A549 (cell line): ENCODE results near the gene ASCL5. TPM values are rescaled to one million over a fixed set of nuclear protein-coding genes. Genes with fewer than 3 reads are reported as not detected.

Source experiments
- ATAC-seq, 2 experiments: fragments of 200-7000 bp in 1 of 2; fragments of >200 bp in 1 of 2; cut with Nextera tagmentation in 1 of 2; cut with Tn5 transposase in 1 of 2; 3 replicates each; pipeline versions ENCODE4 v1.8.0 to v1.9.1; 2018 to 2020; ENCODE audit warnings: mild to moderate bottlenecking in 1 of 2, moderate library complexity in 1 of 2
- CTCF ChIA-PET: fragments of 300-600 bp; sonication (Branson Sonifier 250); formaldehyde crosslinking; extraction: SDS; loops from one replicate; lab custom pipeline; 2021; ENCODE audit warnings: antibody characterized with exemption, inconsistent platforms; lab: Yijun Ruan, JAX
- POLR2A ChIA-PET: fragments of 350-600 bp; formaldehyde crosslinking; extraction: SDS; loops from one replicate; lab custom pipeline; 2021; ENCODE audit warnings: antibody characterized with exemption, inconsistent platforms; lab: Yijun Ruan, JAX
- DNase-seq, 2 experiments: peaks; one replicate each; pipeline versions ENCODE4 v3.0.0 to v3.0.0-alpha.2; 2011 to 2016; ENCODE audit warnings: low read depth in 1 of 2, low spot score in 1 of 2
- FAIRE-seq: peaks from 2 replicates; lab custom pipeline; 2011; peaks lifted over from hg19 to GRCh38; lab: Jason Lieb, UNC
- H3K27ac ChIP-seq, 2 experiments: fragments of >200 bp; sonication (Bioruptor Twin); formaldehyde crosslinking; 3 replicates each; pipeline ENCODE4 v1.5.1; 2016 to 2017
- H3K4me1 ChIP-seq: fragments of >200 bp; sonication (Bioruptor Twin); formaldehyde crosslinking; 3 replicates; pipeline ENCODE4 v1.6.1; 2016
- H3K4me2 ChIP-seq: fragments of >200 bp; sonication (Bioruptor Twin); formaldehyde crosslinking; 3 replicates; pipeline ENCODE4 v1.6.1; 2016
- H3K4me3 ChIP-seq: fragments of >200 bp; sonication (Bioruptor Twin); formaldehyde crosslinking; 3 replicates; pipeline ENCODE4 v1.5.1; 2016
- H3K9me3 ChIP-seq: fragments of >200 bp; sonication (Bioruptor Twin); formaldehyde crosslinking; 3 replicates; pipeline ENCODE4 v1.6.1; 2016
- BHLHE40 ChIP-seq: IDR thresholded peaks from 2 replicates; pipeline ENCODE4 v1.6.1; 2012; ENCODE audit warnings: low read depth, low read length, inconsistent platforms
- CHD2 ChIP-seq: fragments of 150-350 bp; IDR thresholded peaks from 2 replicates; pipeline ENCODE4 v1.6.1; 2014; ENCODE audit warnings: low read length; ENCODE audit not compliant: partially characterized antibody
- CTCF ChIP-seq: fragments of >200 bp; sonication (Bioruptor Twin); formaldehyde crosslinking; IDR thresholded peaks from 3 replicates; pipeline ENCODE4 v1.5.1; 2016
- EHF ChIP-seq: fragments of 250-450 bp; sonication (Bioruptor Pico); IDR thresholded peaks from 2 replicates; pipeline ENCODE4 v1.5.0; 2020; ENCODE audit warnings: mild to moderate bottlenecking
- FOSL2 ChIP-seq, 2 experiments: fragments of 450-650 bp in 1 of 2; fragments of >200 bp in 1 of 2; sonication (Bioruptor Twin) in 1 of 2; formaldehyde crosslinking; IDR thresholded peaks; 2 replicates each; pipeline versions ENCODE4 v1.5.0 to v1.6.1; 2016 to 2020; ENCODE audit warnings: mild to moderate bottlenecking in 1 of 2, moderate library complexity in 1 of 2
- FOXS1 ChIP-seq: fragments of 250-450 bp; sonication (Bioruptor Pico); IDR thresholded peaks from 2 replicates; pipeline ENCODE4 v1.5.0; 2020; ENCODE audit warnings: mild to moderate bottlenecking, moderate library complexity
- HDAC2 ChIP-seq: fragments of 200-600 bp; sonication (generic); IDR thresholded peaks from 2 replicates; pipeline ENCODE4 v1.6.1; 2016
- HES2 ChIP-seq: fragments of >200 bp; sonication (Bioruptor Twin); formaldehyde crosslinking; IDR thresholded peaks from 2 replicates; pipeline ENCODE4 v1.6.1; 2016
- HOXB13 ChIP-seq: fragments of 250-450 bp; sonication (Bioruptor Pico); IDR thresholded peaks from 2 replicates; pipeline ENCODE4 v1.5.0; 2020; ENCODE audit warnings: low read depth, mild to moderate bottlenecking, moderate library complexity
- HOXB5 ChIP-seq: fragments of 250-450 bp; sonication (Bioruptor Pico); IDR thresholded peaks from 2 replicates; pipeline ENCODE4 v1.5.0; 2020; ENCODE audit warnings: mild to moderate bottlenecking, moderate library complexity
- JUN ChIP-seq, 2 experiments: fragments of >200 bp; sonication (Bioruptor Twin); formaldehyde crosslinking; IDR thresholded peaks; 2 replicates in 1 of 2; 3 replicates in 1 of 2; pipeline ENCODE4 v1.6.1; 2016 to 2017
- KDM5A ChIP-seq: fragments of 200-600 bp; sonication (generic); IDR thresholded peaks from 2 replicates; pipeline ENCODE4 v1.6.1; 2016; ENCODE audit warnings: antibody characterized with exemption, mild to moderate bottlenecking
- MAZ ChIP-seq: fragments of 150-350 bp; IDR thresholded peaks from 2 replicates; pipeline ENCODE4 v1.6.1; 2014; ENCODE audit warnings: antibody characterized with exemption, low read depth, low read length, borderline replicate concordance
- MYC ChIP-seq: IDR thresholded peaks from 2 replicates; pipeline ENCODE4 v1.6.1; 2012; ENCODE audit warnings: mild to moderate bottlenecking, inconsistent platforms, low read length, improper control_type of control experiment, borderline replicate concordance
- NFE2L2 ChIP-seq: fragments of 150-350 bp; conservative IDR thresholded peaks from 2 replicates; pipeline ENCODE4 v1.6.1; 2014; ENCODE audit warnings: low read length
- NR3C1 ChIP-seq: fragments of >200 bp; sonication (Bioruptor Twin); formaldehyde crosslinking; IDR thresholded peaks from 3 replicates; pipeline ENCODE4 v1.6.1; 2017
- PBX3 ChIP-seq: IDR thresholded peaks from 2 replicates; pipeline ENCODE4 v1.6.1; 2012
- POLR2A ChIP-seq: IDR thresholded peaks from 2 replicates; pipeline ENCODE4 v1.6.1; 2012; ENCODE audit warnings: mild to moderate bottlenecking, low read length
- RAD21 ChIP-seq, 2 experiments: fragments of >200 bp in 1 of 2; sonication (Bioruptor Twin) in 1 of 2; formaldehyde crosslinking in 1 of 2; IDR thresholded peaks in 1 of 2; conservative IDR thresholded peaks in 1 of 2; 2 replicates in 1 of 2; 3 replicates in 1 of 2; pipeline ENCODE4 v1.6.1; 2012 to 2018; ENCODE audit warnings: inconsistent platforms in 1 of 2
- RARB ChIP-seq: fragments of 250-450 bp; sonication (Bioruptor Pico); IDR thresholded peaks from 2 replicates; pipeline ENCODE4 v1.8.0; 2021; ENCODE audit warnings: mild to moderate bottlenecking, moderate library complexity
- RCOR1 ChIP-seq: fragments of 150-350 bp; IDR thresholded peaks from 2 replicates; pipeline ENCODE4 v1.6.1; 2014; ENCODE audit warnings: antibody characterized with exemption, low read length, low read depth
- REST ChIP-seq: fragments of 200-600 bp; sonication (generic); IDR thresholded peaks from 2 replicates; pipeline ENCODE4 v1.6.1; 2016; ENCODE audit warnings: antibody characterized with exemption, mild to moderate bottlenecking, moderate library complexity
- SREBF2 ChIP-seq: fragments of 450-650 bp; IDR thresholded peaks from 2 replicates; pipeline ENCODE4 v1.6.1; 2014; ENCODE audit warnings: mild to moderate bottlenecking, moderate library complexity
- TFCP2L1 ChIP-seq: fragments of 250-450 bp; sonication (Bioruptor Pico); IDR thresholded peaks from 2 replicates; pipeline ENCODE4 v1.5.0; 2021; ENCODE audit warnings: mild to moderate bottlenecking
- ZFP36 ChIP-seq: fragments of 450-650 bp; IDR thresholded peaks from 2 replicates; pipeline ENCODE4 v1.6.1; 2014; ENCODE audit warnings: borderline replicate concordance; ENCODE audit not compliant: partially characterized antibody
- ZNF302 ChIP-seq: fragments of 250-450 bp; sonication (Bioruptor Pico); IDR thresholded peaks from 2 replicates; pipeline ENCODE4 v1.9.0; 2021; ENCODE audit warnings: inconsistent platforms, mild to moderate bottlenecking, moderate library complexity
- WGBS: methylation state at CpG from one replicate; pipeline ENCODE4 v1.1.6; 2017; ENCODE audit errors: missing lambda C conversion rate; 5-methylcytosine and 5-hydroxymethylcytosine counted together
- polyA plus RNA-seq, 4 experiments: library from polyadenylated mRNA; depleted of rRNA in 3 of 4; stranded (reverse); fragments of >200 nt; fragmentation: RNase III in 1 of 4; extraction: RNeasy Plus Mini Kit Qiagen cat#74134 plus additional on column Dnase treatment in 1 of 4; gene quantifications; 2 replicates in 3 of 4; 3 replicates in 1 of 4; pipeline ENCODE4 v1.2.3, GENCODE V29; 2011 to 2017

ASCL5 gene
- polyA plus RNA-seq, 2 of the 4 experiments (the other 2 are of a cell fraction), result 0.09 TPM; not detected in 1

- POLR2A ChIA-PET, result no interaction called here
- no peak overlapping the region for H3K4me3 ChIP-seq
- no peak overlapping the region for H3K27ac ChIP-seq
- TF ChIP-seq HOXB5 (CRISPR knock-in tag), result no peak
- TF ChIP-seq FOSL2 (IDR thresholded peaks at IDR 0.05), result no peak
- no peak for TF ChIP-seq FOSL2 (CRISPR knock-in tag; IDR thresholded peaks at IDR 0.05)
- FAIRE-seq (no peak), DNase-seq (no peak), ATAC-seq (no peak)
- H3K9me3 ChIP-seq, result no peaks in the 10 kb centered on the region
- 89% methylated on average over 3 of the region's 3 CpGs for WGBS
- H3K4me1 ChIP-seq, result no peaks in the 10 kb centered on the region
- H3K4me2 ChIP-seq, result no peak overlapping the region
- CTCF ChIA-PET, result interaction anchor here (1.0 to 11.5 kb wide), 5 partner anchors 9 to 76 kb away, joined by 3 to 112 read pairs (median 3); partner anchors contain the start of gene TMEM9
These were observed 18.1 kb upstream of the ASCL5 start for GRCh38 chr1:201145132-201145531.

- Histone ChIP-seq H3K4me2 (no peak overlapping the region), H3K4me1 (no peaks in the 10 kb centered on the region), H3K9me3 (no peaks in the 10 kb centered on the region), H3K4me3 (no peak overlapping the region), H3K27ac (no peak overlapping the region)
- ChIA-PET POLR2A (no interaction called here), CTCF (interaction anchor here (1.2 kb wide), 1 partner anchor 9 kb away, joined by 3 read pairs; the partner anchor contains the start of gene TMEM9)
- ATAC-seq, result no peak
- 80% methylated on average over 5 of the region's 5 CpGs for WGBS
- FAIRE-seq, result no peak
- DNase-seq, result no peak
- TF ChIP-seq NFE2L2 (no peak), CHD2 (no peak), BHLHE40 (no peak), MAZ (no peak), RCOR1 (no peak), FOSL2 (IDR thresholded peaks at IDR 0.05) (no peak), FOSL2 (CRISPR knock-in tag; IDR thresholded peaks at IDR 0.05) (no peak), HDAC2 (no peak), REST (no peak), EHF (CRISPR knock-in tag) (no peak), ZNF302 (CRISPR knock-in tag) (no peak), FOXS1 (no peak), PBX3 (no peak), HOXB5 (CRISPR knock-in tag) (no peak), NR3C1 (no peak), KDM5A (no peak), HOXB13 (no peak), RAD21 (conservative IDR thresholded peaks at IDR 0.05 in 1 of 2, IDR thresholded peaks at IDR 0.05 in 1 of 2) (no peak)
These were observed 17.7 kb upstream of the ASCL5 start for GRCh38 chr1:201144701-201145100.

GRCh38 chr1:201143726-201144635, 17.0 kb upstream of the ASCL5 start:
- ChIA-PET CTCF (interaction anchor here (1.2 to 1.5 kb wide), 3 partner anchors 9 to 27 kb away, joined by 3 to 6 read pairs (median 3); partner anchors contain the start of gene TMEM9), POLR2A (no interaction called here)
- ATAC-seq (no peak), DNase-seq (no peak), FAIRE-seq (no peak)
- TF ChIP-seq HOXB13 (no peak), RARB (CRISPR knock-in tag) (no peak), NR3C1 (no peak), JUN (IDR thresholded peaks at IDR 0.05) (no peak), HES2 (no peak), NFE2L2 (no peak), TFCP2L1 (CRISPR knock-in tag) (no peak), SREBF2 (no peak), POLR2A (no peak), CTCF (no peak), ZFP36 (no peak), MYC (no peak)
- WGBS, result 87% methylated on average over 18 of the region's 18 CpGs
- no peaks in the 10 kb centered on the region for H3K4me1 ChIP-seq
- H3K27ac ChIP-seq, result no peak overlapping the region
- no peaks in the 10 kb centered on the region for H3K9me3 ChIP-seq
- H3K4me3 ChIP-seq, result no peak overlapping the region
- H3K4me2 ChIP-seq, result no peak overlapping the region
